T1000 (cell line): ENCODE data around the gene NOS1AP.
"Not testable (repeated sequence)": the region's sequence is repeated elsewhere in the genome, so short reads cannot be mapped to it uniquely, and the experiment has no call there.

Experiments
- DNase-seq: peaks from one replicate; lab custom pipeline; 2025; ENCODE audit warnings: mixed read lengths; lab: John Stamatoyannopoulos, UW

The NOS1AP gene

DNA sequence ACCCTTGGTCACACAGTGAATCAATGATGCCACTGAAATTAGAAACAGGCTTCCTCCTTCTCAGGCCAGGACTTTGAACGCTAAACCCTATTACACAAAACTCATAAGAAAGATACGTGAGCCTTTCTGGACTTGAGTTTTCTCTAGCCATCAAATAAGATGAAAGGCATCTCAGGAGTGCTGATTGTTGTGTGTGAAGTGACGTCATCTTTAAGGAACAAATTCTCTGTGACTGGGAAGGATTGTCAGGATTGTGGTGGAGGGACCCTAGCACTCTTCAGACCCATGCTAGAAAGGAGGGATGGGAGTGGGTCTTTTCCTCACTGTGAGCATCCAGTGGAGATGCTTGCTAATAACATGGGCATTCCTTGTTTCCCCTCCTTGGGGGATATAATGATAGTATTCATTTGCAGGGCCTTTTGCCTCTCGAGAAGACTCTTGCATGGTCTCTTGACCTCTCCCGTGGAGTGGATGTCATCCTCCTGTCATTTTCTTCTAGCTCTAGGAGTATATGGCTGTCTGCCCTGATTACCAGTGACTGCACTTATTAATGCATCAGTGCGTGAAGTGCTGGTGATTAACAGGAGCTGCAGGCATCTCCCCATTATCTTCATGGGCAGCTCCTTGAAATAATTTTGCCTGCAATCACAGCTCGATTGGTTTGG, 267.3 kb downstream of the NOS1AP start:
- DNase-seq = no peak

GRCh38 chr1:162342452-162342983, 273.0 kb downstream of the NOS1AP start:
- no peak for DNase-seq

DNA sequence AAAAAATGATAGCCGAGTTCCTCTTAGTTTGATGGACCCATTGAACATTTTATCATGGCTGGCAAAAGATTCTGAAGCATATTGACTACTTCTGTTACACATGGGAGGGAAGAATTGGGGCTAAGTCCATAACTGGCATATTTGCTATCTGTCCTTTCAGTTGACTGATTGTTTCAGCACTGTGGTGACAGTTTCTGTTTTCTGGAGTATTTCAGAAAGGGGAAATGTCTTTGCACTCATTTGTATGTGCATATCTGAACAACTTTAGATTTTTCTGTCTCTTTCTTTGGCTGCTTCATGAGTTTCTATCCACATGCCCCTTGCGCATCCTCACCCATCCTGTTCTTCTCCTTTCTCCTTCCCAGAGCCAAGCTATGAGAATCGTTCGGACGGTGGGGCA, 274.0 kb downstream of the NOS1AP start:
- no peak for DNase-seq

DNA sequence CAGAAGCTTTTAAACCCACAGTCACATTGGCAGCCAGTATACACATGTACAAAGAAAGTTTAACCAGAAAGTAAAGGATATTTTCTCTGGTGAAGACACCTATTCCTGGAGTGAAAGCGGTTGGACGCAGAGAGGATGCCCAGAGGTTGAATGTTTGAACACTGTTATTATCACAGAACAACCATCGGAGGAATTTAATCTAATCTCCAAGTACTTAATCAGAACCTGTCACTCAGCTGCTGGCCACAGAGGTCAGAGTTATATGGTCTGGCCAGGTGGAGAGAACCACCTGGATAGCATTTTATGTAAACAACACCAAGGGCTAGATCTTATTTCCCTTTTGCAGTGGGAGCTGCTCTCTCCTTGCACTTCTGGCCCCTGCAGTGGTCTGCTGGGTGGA, 277.8 kb downstream of the NOS1AP start:
- DNase-seq = no peak

GRCh38 chr1:162349635-162350330, 280.3 kb downstream of the NOS1AP start:
- no peak for DNase-seq

- DNase-seq = no peak
Observed at GRCh38 chr1:162351246-162351842, 281.9 kb downstream of the NOS1AP start.

- not testable (repeated sequence) for DNase-seq
Observed at GRCh38 chr1:162351874-162352273, 282.4 kb downstream of the NOS1AP start.

GRCh38 chr1:162353078-162353477, 283.6 kb downstream of the NOS1AP start:
- DNase-seq = no peak

- no peak for DNase-seq
Observed at GRCh38 chr1:162353702-162354101, 284.2 kb downstream of the NOS1AP start.

- DNase-seq = no peak
Observed at GRCh38 chr1:162357681-162358266, 288.3 kb downstream of the NOS1AP start.

- no peak for DNase-seq
Observed at GRCh38 chr1:162358928-162359327, 289.4 kb downstream of the NOS1AP start.

DNA sequence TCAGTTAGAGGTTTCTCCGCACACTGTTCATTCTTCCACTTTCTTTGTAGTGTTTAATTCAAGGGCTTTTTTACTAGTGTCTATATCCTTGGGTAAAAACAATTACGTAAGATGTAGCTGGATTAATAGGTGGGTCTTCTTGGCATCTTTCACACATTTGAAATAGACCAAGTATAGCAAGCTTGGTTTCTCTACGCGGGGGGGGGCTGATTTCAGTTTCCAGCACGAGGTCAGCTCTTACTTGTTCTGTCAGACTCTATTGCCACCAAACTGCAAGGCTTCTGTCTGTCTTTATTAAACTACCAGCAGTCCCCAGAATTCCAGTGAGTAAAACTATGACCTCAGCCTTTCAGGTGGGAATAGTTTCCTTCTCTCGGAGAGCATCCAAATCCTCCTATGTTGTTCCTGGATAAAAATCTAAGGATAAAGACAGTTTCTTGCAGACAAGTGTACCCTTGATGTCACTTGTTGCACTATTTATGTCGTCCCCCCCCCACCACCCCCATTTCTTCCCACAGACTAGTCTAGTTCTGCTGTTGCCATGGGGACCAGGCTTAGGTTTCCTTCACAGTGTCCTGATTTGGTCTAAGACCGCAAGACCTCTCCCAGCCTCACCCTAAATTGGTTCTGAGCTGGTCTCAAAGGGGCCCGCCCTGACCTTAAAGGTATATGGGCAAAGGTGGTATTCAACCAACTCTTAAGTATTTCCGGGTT, 290.2 kb downstream of the NOS1AP start:
- DNase-seq = no peak

DNA sequence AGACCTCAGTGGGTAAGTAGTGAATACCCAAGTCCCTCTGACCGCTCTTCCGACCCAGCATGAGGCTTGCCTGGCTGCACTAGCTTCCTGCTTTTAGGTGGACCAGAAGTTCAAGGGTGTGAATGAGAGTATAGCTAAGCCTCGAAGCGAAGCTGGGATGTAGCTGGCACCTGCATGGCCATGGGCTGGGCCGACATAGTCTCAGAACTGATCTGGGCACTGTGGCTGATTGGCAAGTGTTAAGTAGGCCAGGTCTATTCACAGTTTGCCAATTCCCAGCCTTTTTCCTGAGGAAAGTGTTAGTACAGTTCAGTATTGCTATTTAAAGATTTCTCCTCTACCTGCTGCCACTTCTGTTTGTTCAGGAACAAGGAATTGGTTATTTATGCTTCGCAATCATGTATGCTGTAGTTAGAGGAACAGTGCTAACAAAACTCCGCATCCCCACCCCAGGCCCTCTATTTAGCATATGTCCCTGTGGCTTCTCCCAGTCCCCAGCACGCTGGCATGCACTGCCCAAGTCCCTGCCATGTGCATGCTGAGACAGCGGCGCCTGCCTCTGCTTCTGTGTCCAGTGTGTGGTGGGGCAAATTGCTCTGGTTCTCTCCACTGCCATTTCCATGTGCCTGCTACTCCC, 290.9 kb downstream of the NOS1AP start:
- DNase-seq = no peak

GRCh38 chr1:162360874-162361260, 291.4 kb downstream of the NOS1AP start:
- no peak for DNase-seq

GRCh38 chr1:162361349-162361748, 291.9 kb downstream of the NOS1AP start:
- DNase-seq = no peak

- DNase-seq = no peak
Observed at GRCh38 chr1:162363823-162364222, 294.3 kb downstream of the NOS1AP start.

GRCh38 chr1:162364498-162364897, 295.0 kb downstream of the NOS1AP start:
- DNase-seq = no peak

DNA sequence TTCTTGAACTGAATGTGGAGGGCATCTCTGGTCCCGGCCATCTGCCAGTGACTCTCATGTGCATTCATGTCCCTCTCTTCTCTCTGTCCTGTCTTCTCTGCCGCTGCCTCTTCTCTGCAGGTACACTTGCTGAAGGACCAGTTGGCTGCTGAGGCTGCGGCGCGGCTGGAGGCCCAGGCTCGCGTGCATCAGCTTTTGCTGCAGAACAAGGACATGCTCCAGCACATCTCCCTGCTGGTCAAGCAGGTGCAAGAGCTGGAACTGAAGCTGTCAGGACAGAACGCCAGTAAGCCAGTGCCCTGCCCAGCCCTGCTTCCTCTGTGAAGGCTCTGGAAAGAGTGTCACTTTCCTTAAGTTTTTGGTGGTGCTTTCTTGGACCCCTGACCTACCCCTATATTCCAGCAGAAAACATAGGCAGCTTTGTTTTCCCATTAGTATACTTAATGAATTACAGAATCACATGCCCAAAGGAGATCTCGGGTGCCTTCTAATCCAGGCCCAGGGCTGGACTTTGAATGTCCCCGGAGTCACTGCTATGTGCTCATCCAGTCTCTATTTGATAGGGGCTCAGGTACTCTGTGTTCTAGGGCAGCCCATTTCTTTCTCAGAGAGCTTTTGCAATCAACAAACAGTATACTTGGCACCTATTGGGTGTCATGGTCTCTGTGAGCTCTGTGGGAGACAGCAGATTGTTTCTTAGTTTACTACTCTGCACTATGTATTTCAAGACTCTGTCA, 296.0 kb downstream of the NOS1AP start:
- DNase-seq = no peak

DNA sequence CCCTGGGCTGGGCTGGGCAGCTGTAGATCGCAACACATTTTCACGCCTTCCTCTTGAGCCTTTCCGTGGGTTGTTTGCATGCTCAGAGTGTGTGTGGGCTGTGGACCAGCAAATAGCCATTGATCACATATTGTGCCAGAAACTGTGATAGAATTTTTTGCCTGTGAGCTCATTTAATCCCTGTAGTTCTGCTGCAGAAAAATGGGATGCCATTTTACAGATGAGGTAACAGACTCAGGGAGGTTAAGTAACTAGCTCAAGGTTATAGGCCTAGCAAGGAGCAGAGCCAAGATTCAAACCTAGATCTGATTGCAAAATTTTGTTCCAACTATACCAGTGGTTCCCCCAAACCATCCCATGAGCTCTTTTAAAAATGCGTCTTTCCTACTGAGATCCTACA, 296.7 kb downstream of the NOS1AP start:
- no peak for DNase-seq

- no peak for DNase-seq
Observed at GRCh38 chr1:162366671-162367070, 297.2 kb downstream of the NOS1AP start.

- DNase-seq = no peak
Observed at GRCh38 chr1:162367073-162367472, 297.6 kb downstream of the NOS1AP start.
